GM19240 (cell line): ENCODE data around the gene USP32.
A peak's percentile ranks its signal among the peaks of the same experiment; 100 is the strongest.
"Not testable (repeated sequence)": the region's sequence is repeated elsewhere in the genome, so short reads cannot be mapped to it uniquely, and the experiment has no call there.

Experiments
- DNase-seq: peaks from one replicate; pipeline ENCODE4 v3.0.0; 2011; ENCODE audit warnings: low spot score; ENCODE audit not compliant: insufficient read length

The USP32 gene, protein sequence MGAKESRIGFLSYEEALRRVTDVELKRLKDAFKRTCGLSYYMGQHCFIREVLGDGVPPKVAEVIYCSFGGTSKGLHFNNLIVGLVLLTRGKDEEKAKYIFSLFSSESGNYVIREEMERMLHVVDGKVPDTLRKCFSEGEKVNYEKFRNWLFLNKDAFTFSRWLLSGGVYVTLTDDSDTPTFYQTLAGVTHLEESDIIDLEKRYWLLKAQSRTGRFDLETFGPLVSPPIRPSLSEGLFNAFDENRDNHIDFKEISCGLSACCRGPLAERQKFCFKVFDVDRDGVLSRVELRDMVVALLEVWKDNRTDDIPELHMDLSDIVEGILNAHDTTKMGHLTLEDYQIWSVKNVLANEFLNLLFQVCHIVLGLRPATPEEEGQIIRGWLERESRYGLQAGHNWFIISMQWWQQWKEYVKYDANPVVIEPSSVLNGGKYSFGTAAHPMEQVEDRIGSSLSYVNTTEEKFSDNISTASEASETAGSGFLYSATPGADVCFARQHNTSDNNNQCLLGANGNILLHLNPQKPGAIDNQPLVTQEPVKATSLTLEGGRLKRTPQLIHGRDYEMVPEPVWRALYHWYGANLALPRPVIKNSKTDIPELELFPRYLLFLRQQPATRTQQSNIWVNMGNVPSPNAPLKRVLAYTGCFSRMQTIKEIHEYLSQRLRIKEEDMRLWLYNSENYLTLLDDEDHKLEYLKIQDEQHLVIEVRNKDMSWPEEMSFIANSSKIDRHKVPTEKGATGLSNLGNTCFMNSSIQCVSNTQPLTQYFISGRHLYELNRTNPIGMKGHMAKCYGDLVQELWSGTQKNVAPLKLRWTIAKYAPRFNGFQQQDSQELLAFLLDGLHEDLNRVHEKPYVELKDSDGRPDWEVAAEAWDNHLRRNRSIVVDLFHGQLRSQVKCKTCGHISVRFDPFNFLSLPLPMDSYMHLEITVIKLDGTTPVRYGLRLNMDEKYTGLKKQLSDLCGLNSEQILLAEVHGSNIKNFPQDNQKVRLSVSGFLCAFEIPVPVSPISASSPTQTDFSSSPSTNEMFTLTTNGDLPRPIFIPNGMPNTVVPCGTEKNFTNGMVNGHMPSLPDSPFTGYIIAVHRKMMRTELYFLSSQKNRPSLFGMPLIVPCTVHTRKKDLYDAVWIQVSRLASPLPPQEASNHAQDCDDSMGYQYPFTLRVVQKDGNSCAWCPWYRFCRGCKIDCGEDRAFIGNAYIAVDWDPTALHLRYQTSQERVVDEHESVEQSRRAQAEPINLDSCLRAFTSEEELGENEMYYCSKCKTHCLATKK (N-terminal part only)

DNA sequence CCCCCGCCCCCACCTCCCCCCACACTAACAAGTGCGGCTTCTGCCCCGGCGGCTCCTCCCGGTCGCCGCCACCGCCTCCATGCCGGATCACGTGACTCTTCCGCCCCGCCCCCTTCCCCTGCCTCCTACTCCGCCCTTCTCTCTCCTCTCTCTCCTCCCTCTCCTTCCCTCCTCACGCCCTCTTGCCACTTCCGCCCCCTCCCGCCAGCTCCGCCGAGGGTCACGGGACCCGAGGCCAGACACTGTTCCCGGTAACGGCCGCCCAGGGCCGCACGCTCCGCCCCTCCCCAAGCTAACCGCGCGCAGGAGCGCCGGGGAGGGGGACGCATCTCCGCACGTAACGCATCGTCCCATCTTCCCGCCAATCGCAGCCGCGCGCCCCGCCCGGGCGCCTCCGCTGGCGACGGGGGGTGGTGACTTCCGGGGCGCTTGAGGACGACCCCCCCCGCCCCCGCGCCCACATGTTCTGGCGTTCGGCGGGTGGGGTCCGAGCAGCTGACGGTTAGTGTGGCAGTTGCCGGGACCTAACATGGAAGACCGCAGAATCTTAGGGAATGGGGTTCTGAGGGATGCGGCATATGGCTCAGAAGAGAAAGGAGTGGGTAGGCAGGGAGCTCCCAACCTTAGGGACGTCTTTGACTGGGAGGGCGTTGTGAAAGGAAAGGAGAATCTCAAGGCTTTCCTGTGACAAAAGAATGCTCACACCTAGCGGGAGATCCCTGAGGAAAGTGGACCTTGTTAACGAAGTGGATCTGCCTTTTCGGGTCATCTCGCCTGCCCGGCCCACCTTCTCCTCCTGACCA is at the start of gene USP32:
Gene USP32 (minus strand): TSS at position 92 of the 803 bp plus-strand sequence. CDS start 194 bp downstream, outside the sequence.
- peak; percentile 70 for DNase-seq

DNA sequence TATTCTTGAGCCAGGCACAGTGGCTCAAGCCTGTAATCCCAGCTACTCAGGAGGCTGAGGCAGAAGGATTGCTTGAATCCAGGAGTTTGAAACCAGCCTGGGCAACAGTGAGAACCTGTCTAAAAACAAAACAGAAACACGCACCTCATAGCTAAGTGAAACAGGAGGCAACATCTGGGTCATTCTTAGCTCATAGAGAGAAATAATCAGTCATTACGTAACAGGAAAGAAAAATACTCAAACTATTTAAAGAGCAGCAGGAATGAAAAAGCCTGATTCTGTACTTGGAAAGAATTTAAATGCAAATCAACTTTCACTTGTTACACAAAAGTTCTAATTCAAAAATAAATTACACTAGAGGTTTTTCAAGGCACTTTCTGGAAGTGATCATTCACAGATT is 47.6 kb upstream of the USP32 start:
- no peak for DNase-seq

DNA sequence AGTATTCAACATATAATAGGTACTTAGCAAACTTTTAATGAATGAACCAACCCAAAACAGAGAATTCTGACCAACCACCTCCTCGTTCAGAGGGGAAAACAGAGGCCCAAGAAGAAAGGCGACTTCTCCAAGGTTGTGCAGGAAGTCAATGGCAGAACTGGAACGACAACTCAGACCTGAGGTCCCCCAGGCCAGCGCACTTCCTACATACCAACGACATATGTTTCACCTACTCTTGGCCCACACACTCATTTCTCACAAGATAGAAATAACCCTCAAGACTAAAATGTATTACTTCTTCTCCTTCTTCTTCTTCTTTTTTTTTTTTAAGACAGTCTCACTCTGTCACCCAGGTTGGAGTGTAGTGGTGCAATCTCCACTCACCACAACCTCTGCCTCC is 44.7 kb upstream of the USP32 start:
- no peak for DNase-seq

DNA sequence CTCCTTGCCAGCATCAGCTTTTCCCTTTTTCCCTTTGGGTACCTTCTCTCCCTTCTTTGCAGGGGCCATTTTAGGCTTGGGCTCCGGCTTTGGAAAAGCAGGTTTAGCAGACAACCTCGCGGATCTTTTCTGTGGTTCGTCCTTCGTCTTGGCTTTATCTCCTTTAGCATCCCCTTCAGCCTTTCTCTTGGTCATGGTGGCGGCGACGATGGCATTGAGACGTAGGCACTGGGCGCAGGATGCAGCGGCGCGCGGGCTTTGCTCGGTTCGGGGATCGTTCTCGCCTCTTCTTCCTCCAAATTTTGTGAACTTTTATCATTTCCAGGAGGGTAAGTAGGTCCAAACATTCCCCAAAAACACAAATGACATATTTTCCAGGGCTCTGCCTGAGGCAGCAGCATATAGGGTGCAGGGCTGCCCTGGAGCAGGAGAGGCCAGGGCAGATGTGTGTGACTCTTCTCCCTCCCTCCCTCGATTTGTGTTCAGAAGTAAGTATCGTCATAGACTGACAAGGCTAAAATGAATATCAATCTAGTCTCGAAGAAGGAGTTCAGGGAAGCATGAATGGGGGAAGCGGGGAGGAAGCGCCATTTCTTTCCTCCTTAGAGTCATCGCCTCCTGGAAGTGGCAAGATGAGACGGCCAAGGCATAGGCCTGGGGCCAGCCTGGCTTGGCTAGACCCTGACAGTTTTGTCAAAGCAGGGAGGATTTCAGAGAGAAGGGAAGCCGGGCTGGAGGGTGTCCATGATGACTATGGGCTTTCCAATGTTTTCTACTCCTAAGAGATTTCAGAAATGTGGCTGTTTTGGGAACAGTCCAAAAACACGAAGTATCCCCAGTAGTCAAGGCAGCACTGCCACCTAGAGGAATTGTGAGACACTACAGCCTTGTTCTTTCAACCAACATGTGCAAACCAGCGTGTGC is 43.6 kb upstream of the USP32 start:
- DNase-seq = peak; percentile 25

DNA sequence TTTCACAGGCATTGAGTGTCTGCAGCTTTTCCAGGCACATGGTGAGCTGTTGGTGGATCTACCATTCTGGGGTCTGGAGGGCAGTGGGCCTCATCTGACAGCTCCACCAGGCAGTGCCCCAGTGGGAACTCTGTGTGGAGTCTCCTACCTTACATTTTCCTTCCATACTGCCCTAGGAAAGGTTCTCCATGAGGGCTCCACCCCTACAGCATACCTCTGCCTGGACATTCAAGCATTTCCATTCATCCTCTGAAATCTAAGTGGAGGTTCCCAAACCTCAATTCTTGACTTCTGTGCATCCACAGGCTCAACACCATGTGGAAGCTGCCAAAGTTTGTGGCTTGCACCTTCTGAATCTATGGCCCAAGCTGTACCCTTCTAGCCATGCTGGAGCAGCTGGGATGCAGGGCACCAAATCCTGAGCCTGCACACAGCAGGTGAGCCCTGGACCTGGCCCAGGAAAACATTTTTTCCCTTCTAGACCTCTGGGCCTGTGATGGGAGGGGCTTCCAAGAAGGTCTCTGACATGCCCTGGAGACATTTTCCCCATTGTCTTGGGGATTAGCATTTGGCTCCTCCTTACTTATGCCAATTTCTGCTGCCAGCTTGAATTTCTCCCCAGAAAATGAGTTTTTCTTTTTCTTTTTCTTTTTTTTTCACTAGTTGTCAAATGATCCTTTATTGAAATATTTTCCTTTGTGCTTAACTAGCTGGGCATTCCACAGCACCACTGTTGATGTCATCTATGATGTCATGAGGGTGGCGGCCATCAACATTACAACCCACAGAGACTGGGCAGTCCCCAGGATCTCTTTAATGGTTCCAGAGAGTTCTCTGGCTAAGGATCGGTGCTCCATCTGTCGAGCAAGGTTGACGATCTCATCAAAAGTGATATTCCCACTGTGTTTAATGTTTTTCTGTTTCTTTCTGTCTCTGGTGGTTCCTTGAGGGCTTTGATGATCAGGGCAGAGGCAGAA is 41.4 kb upstream of the USP32 start:
- DNase-seq = not testable (repeated sequence)

DNA sequence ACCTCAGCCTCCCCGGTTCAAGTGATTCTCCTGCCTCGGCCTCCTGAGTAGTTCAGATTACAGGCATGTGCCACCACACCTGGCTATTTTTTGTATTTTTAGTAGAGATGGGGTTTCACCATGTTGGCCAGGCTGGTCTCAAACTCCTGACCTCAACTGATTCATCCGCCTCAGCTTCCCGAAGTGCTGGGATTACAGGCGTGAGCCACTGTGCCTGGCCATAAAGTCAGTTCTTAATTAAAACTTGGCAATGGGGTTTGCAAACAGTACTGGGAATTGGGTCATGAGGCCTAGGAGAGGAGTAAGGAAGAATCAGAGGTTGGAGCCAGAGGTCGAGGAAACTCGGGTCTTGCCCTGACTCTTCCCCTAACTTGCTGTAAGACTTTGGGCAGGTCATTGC is 38.6 kb upstream of the USP32 start:
- not testable (repeated sequence) for DNase-seq

DNA sequence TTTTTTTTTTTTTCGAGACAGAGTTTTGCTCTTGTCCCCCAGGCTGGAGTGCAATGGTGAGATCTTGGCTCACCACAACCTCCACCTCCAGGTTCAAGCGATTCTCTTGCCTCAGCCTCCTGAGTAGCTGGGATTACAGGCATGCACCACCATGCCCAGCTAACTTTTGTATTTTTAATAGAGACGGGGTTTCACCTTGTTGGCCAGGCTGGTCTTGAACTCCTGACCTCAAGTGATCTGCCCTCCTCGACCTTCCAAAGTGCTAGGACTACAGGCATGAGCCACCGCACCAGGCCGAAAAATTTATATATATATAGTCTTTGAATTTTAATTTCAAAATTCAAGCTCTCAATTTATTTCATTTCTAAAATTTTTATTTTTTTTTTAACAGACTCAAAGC is 36.6 kb upstream of the USP32 start:
- DNase-seq = not testable (repeated sequence)

DNA sequence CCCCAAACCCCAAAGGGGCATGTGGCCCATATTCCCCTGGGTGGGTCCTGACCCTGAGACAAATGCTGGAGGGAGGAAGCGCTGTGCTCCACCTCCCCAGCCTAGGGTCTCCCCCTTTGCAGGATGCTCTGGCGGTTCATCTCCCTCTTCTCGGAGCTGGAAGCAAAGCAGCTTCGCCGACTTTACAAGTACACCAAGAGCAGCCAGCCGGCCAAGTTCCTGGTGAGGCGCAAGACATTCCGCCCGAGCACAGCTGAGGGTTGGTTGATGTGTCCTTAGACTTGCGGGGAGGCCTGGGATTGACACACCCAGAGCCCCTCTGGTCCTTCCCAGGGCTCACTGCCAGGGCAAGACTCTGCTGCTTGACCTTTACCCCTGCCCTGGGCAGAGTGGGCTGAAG is 34.7 kb upstream of the USP32 start:
- no peak for DNase-seq

DNA sequence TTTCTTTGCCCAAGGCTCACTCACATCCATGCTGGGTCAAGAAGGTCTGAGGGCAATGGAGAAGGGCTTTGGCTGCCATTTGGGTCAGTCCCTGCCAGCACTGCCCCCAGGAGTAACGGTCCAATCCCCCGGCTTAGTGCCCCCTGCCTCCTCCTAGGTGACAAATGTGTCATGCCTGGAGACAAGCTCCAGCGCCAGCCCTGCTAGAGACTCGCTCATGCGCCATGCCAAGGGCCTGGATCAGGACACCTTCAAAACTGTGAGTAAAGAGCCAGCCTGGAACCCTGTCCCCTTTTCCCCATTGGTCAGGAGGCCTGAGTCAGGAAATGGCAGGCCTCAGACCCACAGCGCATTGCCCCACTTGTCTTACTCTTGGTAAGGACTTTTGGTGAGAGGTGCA is 33.7 kb upstream of the USP32 start:
- no peak for DNase-seq

DNA sequence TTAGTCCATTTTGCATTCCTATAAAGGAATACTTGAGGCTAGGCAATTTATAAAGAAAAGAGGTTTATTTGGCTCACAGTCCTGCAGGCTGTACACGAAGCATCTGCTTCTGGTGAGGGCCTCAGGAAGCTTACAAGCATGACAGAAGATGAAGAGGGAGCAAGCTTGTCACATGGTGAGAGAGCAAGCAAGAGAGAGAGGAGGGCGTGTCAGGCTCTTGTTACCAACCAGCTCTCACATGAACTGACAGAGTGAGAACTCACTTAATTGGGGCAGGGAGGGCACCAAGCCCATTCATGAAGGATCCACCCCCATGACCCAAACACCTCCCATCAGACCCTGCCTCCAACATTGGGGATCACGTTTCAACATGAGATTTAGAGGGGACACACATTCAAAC is 31.9 kb upstream of the USP32 start:
- no peak for DNase-seq

DNA sequence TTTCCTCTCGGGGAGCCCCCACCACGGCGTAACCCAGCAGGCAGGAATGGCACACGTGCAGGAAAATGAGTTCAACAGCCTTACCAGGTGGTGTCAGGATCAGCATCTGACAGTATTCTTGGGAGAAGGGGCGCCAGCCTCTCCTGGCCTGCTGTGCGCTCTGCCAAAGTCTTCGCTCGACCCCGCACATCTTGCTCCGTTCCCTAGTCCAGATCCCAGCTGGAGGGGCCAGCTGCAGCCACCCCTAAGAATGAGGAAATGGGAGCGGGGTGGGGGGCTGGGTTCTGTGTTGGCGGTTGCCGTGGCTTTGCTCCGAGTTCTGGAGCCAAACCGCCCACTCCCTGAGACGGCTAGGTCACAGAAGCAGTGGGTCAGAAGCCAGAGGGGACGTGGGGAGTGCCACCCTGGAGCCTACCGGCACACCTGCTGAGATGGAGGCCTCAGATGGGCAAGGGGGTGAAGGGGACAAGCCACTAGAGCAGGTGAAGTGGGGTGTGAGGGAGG is 30.3 kb upstream of the USP32 start, which contains the start of gene CHCT1:
Gene CHCT1 (plus strand): TSS at position 328 of the 504 bp plus-strand sequence. CDS start 104 bp downstream, at position 432.
- DNase-seq = no peak

DNA sequence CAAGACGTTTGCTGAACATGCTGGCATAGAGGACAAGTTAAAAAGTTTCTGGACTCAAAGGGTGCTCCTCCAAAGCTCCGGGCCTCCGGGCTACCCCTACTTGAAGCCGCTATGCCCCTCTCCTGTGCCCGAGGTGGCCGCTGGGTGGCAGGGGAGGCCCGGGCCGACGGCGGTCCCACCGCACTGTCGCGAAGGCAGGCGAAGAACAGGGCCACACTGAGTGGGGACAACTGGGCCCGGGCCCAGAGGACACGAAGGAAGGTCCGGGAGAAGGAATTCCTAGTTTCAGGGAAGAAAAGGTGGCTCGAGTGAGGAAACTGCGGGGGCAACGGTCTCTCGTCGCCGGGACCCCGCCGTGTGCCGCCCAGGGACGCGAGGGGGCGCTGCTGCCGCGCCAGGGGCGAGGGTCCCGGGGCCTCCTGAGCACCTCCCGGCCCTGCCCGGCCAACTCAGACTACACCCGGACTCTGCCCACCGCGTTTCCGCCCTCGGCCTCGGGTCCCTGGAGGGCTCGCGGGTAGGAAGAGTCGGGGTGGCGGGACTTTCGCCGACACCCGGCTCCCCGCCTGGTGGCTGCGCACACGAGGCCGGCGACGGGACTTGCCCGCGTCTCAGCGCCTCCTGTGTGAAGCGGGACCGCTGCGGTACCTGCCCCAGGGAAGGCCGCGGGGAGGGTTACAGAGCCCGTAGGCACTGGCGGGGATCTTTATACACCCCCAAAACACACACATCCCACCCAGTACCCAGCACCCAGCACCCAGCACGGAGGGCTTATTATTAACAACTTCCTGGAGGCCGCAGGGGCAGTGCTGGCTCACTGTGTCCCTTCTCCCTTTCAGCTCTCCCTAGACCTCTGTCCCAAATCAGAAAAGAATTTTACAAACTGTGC is 29.6 kb upstream of the USP32 start:
- DNase-seq = peak; percentile 61

DNA sequence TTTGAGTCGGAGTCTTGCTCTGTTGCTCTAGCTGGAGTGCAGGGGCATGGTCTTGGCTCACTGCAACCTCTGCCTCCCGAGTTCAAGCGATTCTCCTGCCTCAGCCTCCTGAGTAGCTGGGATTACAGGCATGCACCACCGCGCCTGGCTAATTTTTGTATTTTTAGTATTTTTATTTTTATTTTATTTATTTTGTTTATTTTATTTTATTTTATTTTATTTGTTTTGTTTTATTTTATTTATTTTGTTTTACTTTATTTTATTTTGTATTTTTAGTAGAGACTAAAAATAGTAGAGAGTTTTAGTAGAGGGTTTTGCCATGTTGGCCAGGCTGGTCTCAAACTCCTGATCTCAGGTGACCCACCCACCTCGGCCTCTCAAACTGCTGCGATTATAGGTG is 27.9 kb upstream of the USP32 start:
- DNase-seq = not testable (repeated sequence)

DNA sequence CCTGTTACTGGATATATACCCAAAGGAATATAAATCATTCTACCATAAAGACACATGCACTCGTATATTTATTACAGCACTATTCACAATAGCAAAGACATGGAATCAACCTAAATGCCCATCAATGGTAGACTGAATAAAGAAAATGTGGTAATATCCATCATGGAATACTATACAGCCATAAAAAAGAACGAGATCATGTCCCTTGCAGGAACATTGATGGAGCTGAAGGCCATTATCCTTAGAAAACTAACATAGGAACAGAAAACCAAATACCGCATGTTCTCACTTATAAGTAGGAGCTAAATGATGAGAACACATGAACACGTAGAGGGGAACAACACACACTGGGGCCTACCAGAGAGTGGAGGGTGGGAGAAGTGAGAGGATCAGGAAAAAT is 27.1 kb upstream of the USP32 start:
- DNase-seq = not testable (repeated sequence)

DNA sequence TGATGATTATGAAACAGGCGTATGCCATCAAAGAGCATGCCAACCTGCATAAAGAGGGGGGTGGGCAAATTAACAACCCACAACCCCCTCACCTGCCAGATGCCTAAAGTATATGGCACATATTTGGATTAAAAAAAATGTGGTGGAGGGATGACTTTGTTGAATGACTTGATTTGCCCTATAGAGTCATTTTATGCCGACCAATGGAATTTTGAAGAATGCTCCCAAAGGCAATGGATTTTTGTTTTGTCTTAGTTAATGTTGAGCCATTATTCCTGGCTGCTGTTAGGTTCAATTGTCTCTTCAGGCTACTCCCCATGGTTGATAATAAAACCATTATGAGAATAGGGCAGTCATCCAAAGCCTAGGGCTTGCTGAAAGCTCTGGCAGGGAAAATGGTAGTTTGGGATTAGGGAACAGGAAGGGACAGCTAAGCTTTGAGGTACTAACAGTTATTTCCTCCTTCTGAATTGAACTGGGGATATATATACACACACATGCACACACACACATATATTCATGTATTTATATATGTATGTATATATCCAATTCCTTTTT is 24.5 kb upstream of the USP32 start:
- DNase-seq = no peak

DNA sequence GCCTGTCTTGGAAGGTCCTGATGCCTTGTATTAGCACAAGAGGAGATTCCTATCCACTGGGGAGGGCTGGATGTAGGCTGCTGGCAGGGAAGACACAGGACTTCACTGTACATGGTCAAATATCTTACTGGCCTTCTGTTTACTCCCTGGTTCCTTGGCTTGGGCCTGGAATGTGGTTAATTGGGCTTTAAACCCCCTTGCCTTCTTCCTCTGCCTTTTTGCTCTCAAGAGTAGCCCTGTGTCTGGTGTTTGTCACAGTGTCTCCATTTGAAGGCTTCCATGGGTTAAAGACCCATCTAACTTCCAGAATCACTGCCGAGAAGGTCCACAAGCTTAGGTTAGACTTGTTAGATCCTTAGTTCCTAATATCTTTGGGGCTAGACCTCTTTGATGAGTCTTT is 23.2 kb upstream of the USP32 start:
- DNase-seq = no peak

DNA sequence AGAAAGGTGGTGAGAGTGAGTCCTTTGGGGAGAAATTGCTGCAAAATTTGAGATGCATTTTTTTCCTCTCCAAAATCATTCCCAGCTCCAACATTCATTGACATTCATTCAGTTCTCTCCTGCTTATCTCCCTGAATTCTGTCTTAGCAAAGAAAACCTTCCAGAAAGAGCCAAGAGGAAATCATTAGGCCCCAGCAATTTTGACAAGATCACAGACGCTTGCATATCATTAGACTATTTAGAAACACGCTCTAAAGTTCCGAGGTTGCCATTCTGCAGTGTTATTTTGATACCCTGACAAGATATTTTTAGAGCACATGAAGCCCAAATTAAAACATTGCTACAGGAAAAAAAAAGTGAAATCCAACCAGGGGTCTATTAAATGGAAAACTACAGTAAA is 20.8 kb upstream of the USP32 start:
- DNase-seq = no peak
